A549 (cell line): ENCODE data around the gene CAB39. TPM values are rescaled to one million over a fixed set of nuclear protein-coding genes. Genes with fewer than 3 reads are reported as not detected.

Source experiments
- ATAC-seq, 2 experiments: fragments of 200-7000 bp in 1 of 2; fragments of >200 bp in 1 of 2; cut with Nextera tagmentation in 1 of 2; cut with Tn5 transposase in 1 of 2; 3 replicates each; pipeline versions ENCODE4 v1.8.0 to v1.9.1; 2018 to 2020; ENCODE audit warnings: mild to moderate bottlenecking in 1 of 2, moderate library complexity in 1 of 2
- CTCF ChIA-PET: fragments of 300-600 bp; sonication (Branson Sonifier 250); formaldehyde crosslinking; extraction: SDS; loops from one replicate; lab custom pipeline; 2021; ENCODE audit warnings: antibody characterized with exemption, inconsistent platforms; lab: Yijun Ruan, JAX
- POLR2A ChIA-PET: fragments of 350-600 bp; formaldehyde crosslinking; extraction: SDS; loops from one replicate; lab custom pipeline; 2021; ENCODE audit warnings: antibody characterized with exemption, inconsistent platforms; lab: Yijun Ruan, JAX
- DNase-seq, 2 experiments: peaks; one replicate each; pipeline versions ENCODE4 v3.0.0 to v3.0.0-alpha.2; 2011 to 2016; ENCODE audit warnings: low read depth in 1 of 2, low spot score in 1 of 2
- FAIRE-seq: peaks from 2 replicates; lab custom pipeline; 2011; peaks lifted over from hg19 to GRCh38; lab: Jason Lieb, UNC
- H3K27ac ChIP-seq, 2 experiments: fragments of >200 bp; sonication (Bioruptor Twin); formaldehyde crosslinking; 3 replicates each; pipeline ENCODE4 v1.5.1; 2016 to 2017
- H3K4me1 ChIP-seq: fragments of >200 bp; sonication (Bioruptor Twin); formaldehyde crosslinking; 3 replicates; pipeline ENCODE4 v1.6.1; 2016
- H3K4me2 ChIP-seq: fragments of >200 bp; sonication (Bioruptor Twin); formaldehyde crosslinking; 3 replicates; pipeline ENCODE4 v1.6.1; 2016
- H3K4me3 ChIP-seq: fragments of >200 bp; sonication (Bioruptor Twin); formaldehyde crosslinking; 3 replicates; pipeline ENCODE4 v1.5.1; 2016
- H3K9me3 ChIP-seq: fragments of >200 bp; sonication (Bioruptor Twin); formaldehyde crosslinking; 3 replicates; pipeline ENCODE4 v1.6.1; 2016
- BCL3 ChIP-seq: fragments of >200 bp; sonication (Bioruptor Twin); formaldehyde crosslinking; IDR thresholded peaks from 3 replicates; pipeline ENCODE4 v1.6.1; 2016
- CBX8 ChIP-seq: fragments of 200-600 bp; sonication (generic); IDR thresholded peaks from 2 replicates; pipeline ENCODE4 v1.6.1; 2016
- ESRRA ChIP-seq: fragments of 150-350 bp; IDR thresholded peaks from 2 replicates; pipeline ENCODE4 v1.6.1; 2014; ENCODE audit warnings: mild to moderate bottlenecking, low read length, borderline replicate concordance
- FOSL2 ChIP-seq, 2 experiments: fragments of 450-650 bp in 1 of 2; fragments of >200 bp in 1 of 2; sonication (Bioruptor Twin) in 1 of 2; formaldehyde crosslinking; IDR thresholded peaks; 2 replicates each; pipeline versions ENCODE4 v1.5.0 to v1.6.1; 2016 to 2020; ENCODE audit warnings: mild to moderate bottlenecking in 1 of 2, moderate library complexity in 1 of 2
- GATA3 ChIP-seq: IDR thresholded peaks from 2 replicates; pipeline ENCODE4 v1.6.1; 2012; ENCODE audit warnings: borderline replicate concordance
- HES2 ChIP-seq: fragments of >200 bp; sonication (Bioruptor Twin); formaldehyde crosslinking; IDR thresholded peaks from 2 replicates; pipeline ENCODE4 v1.6.1; 2016
- HMGXB4 ChIP-seq: fragments of 250-450 bp; sonication (Bioruptor Pico); IDR thresholded peaks from 2 replicates; pipeline ENCODE4 v1.5.0; 2021; ENCODE audit warnings: mild to moderate bottlenecking, moderate library complexity, borderline replicate concordance
- HOXB13 ChIP-seq: fragments of 250-450 bp; sonication (Bioruptor Pico); IDR thresholded peaks from 2 replicates; pipeline ENCODE4 v1.5.0; 2020; ENCODE audit warnings: low read depth, mild to moderate bottlenecking, moderate library complexity
- JUN ChIP-seq, 2 experiments: fragments of >200 bp; sonication (Bioruptor Twin); formaldehyde crosslinking; IDR thresholded peaks; 2 replicates in 1 of 2; 3 replicates in 1 of 2; pipeline ENCODE4 v1.6.1; 2016 to 2017
- NPAS2 ChIP-seq: fragments of 250-450 bp; sonication (Bioruptor Pico); IDR thresholded peaks from 2 replicates; pipeline ENCODE4 v1.8.0; 2022; ENCODE audit warnings: mild to moderate bottlenecking, moderate library complexity, borderline replicate concordance
- PHF8 ChIP-seq: fragments of 200-600 bp; sonication (generic); IDR thresholded peaks from 2 replicates; pipeline ENCODE4 v1.6.1; 2016; ENCODE audit warnings: low read depth, mild to moderate bottlenecking, antibody characterized with exemption, moderate library complexity, borderline replicate concordance
- POLR2A ChIP-seq: IDR thresholded peaks from 2 replicates; pipeline ENCODE4 v1.6.1; 2012; ENCODE audit warnings: mild to moderate bottlenecking, low read length
- RAD21 ChIP-seq, 2 experiments: fragments of >200 bp in 1 of 2; sonication (Bioruptor Twin) in 1 of 2; formaldehyde crosslinking in 1 of 2; IDR thresholded peaks in 1 of 2; conservative IDR thresholded peaks in 1 of 2; 2 replicates in 1 of 2; 3 replicates in 1 of 2; pipeline ENCODE4 v1.6.1; 2012 to 2018; ENCODE audit warnings: inconsistent platforms in 1 of 2
- RCOR1 ChIP-seq: fragments of 150-350 bp; IDR thresholded peaks from 2 replicates; pipeline ENCODE4 v1.6.1; 2014; ENCODE audit warnings: antibody characterized with exemption, low read length, low read depth
- RNF2 ChIP-seq: fragments of 200-600 bp; sonication (generic); IDR thresholded peaks from 2 replicates; pipeline ENCODE4 v1.6.1; 2016; ENCODE audit warnings: low read depth, mild to moderate bottlenecking, antibody characterized with exemption, moderate library complexity, borderline replicate concordance
- SREBF2 ChIP-seq: fragments of 450-650 bp; IDR thresholded peaks from 2 replicates; pipeline ENCODE4 v1.6.1; 2014; ENCODE audit warnings: mild to moderate bottlenecking, moderate library complexity
- TP53 ChIP-seq: fragments of 250-450 bp; sonication (Bioruptor Pico); IDR thresholded peaks from 2 replicates; pipeline ENCODE4 v1.5.0; 2021; ENCODE audit warnings: mild to moderate bottlenecking, moderate library complexity
- USF2 ChIP-seq: fragments of 450-650 bp; IDR thresholded peaks from 2 replicates; pipeline ENCODE4 v1.6.1; 2014; ENCODE audit warnings: antibody characterized with exemption
- ZFP36 ChIP-seq: fragments of 450-650 bp; IDR thresholded peaks from 2 replicates; pipeline ENCODE4 v1.6.1; 2014; ENCODE audit warnings: borderline replicate concordance; ENCODE audit not compliant: partially characterized antibody
- WGBS: methylation state at CpG from one replicate; pipeline ENCODE4 v1.1.6; 2017; ENCODE audit errors: missing lambda C conversion rate; 5-methylcytosine and 5-hydroxymethylcytosine counted together
- polyA plus RNA-seq, 4 experiments: library from polyadenylated mRNA; depleted of rRNA in 3 of 4; stranded (reverse); fragments of >200 nt; fragmentation: RNase III in 1 of 4; extraction: RNeasy Plus Mini Kit Qiagen cat#74134 plus additional on column Dnase treatment in 1 of 4; gene quantifications; 2 replicates in 3 of 4; 3 replicates in 1 of 4; pipeline ENCODE4 v1.2.3, GENCODE V29; 2011 to 2017
- TF ChIP-seq, protein P1 (sequence below): IDR thresholded peaks from 2 replicates; pipeline ENCODE4 v1.6.1; 2012

The CAB39 gene
- polyA plus RNA-seq, 2 of the 4 experiments (the other 2 are of a cell fraction), result 28.4 to 54.2 TPM

DNA sequence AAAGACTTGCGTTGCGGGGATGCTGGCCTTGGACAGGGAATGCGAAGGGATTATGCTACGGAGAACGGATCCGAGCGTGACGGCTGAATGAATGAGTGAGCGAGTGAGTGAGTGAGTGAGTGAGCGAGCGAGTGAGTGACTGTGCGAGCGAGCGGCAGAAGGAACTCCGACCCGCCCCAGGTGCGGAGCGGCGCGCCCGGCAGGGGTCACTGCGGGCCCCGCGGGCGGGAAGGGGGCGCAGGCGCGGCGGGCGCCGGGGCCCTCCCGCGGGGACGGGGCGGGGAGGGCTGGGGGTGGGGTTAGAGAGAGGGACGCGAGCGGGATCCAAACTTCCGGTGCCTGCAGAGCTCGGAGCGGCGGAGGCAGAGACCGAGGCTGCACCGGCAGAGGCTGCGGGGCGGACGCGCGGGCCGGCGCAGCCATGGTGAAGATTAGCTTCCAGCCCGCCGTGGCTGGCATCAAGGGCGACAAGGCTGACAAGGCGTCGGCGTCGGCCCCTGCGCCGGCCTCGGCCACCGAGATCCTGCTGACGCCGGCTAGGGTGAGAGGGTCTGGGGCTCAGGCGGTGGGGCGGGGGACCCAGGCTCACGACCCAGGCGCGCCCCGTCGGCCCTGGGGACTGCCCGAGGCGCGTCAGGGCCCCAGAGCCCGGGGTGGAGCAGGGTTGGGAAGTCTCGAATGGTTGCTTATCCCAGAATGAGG is 152.1 kb downstream of the CAB39 start, which contains the start of gene ITM2C (continued):
- TF ChIP-seq JUN (IDR thresholded peaks at IDR 0.05), result peak in 1 of 2 experiments; percentile 45; a peak in 1 of 5 replicates
- TF ChIP-seq, protein P1, sequence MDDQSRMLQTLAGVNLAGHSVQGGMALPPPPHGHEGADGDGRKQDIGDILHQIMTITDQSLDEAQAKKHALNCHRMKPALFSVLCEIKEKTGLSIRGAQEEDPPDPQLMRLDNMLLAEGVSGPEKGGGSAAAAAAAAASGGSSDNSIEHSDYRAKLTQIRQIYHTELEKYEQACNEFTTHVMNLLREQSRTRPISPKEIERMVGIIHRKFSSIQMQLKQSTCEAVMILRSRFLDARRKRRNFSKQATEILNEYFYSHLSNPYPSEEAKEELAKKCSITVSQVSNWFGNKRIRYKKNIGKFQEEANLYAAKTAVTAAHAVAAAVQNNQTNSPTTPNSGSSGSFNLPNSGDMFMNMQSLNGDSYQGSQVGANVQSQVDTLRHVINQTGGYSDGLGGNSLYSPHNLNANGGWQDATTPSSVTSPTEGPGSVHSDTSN, result no peak
- peak in 1 of 2 experiments; percentile 41; a peak in 2 of 5 replicates for TF ChIP-seq RAD21 (conservative IDR thresholded peaks at IDR 0.05 in 1 of 2, IDR thresholded peaks at IDR 0.05 in 1 of 2)
- TF ChIP-seq HES2, result no peak
- no peak for TF ChIP-seq NPAS2 (CRISPR knock-in tag)
- peak; percentile 47; the same call in 1 of the 2 replicates for TF ChIP-seq PHF8
- TF ChIP-seq CBX8, result no peak
- no peak for TF ChIP-seq RNF2
- no peak for TF ChIP-seq FOSL2 (IDR thresholded peaks at IDR 0.05)
- no peak for TF ChIP-seq FOSL2 (CRISPR knock-in tag; IDR thresholded peaks at IDR 0.05)
- TF ChIP-seq HMGXB4 (CRISPR knock-in tag), result no peak
- TF ChIP-seq USF2, result no peak
- TF ChIP-seq SREBF2, result no peak
- no peak for TF ChIP-seq RCOR1
- TF ChIP-seq HOXB13 (CRISPR knock-in tag), result no peak
- no peak for TF ChIP-seq GATA3

GRCh38 chr2:230865307-230865765 is 152.7 kb downstream of the CAB39 start:
- CTCF ChIA-PET, result interaction anchor here (0.9 to 1.4 kb wide), 7 partner anchors 10 to 120 kb away, joined by 3 to 5 read pairs (median 3); no protein-coding TSS in a partner anchor
- POLR2A ChIA-PET, result interaction anchor here (1.0 kb wide), 1 partner anchor 122 kb away, joined by 4 read pairs; no protein-coding TSS in a partner anchor
- ATAC-seq (no peak), DNase-seq (no peak), FAIRE-seq (no peak)
- no peak for TF ChIP-seq TP53 (CRISPR knock-in tag)
- TF ChIP-seq POLR2A, result no peak
- no peak for TF ChIP-seq ZFP36
- TF ChIP-seq, protein P1, result no peak
- TF ChIP-seq PHF8, result no peak
- no peak for TF ChIP-seq RAD21 (conservative IDR thresholded peaks at IDR 0.05 in 1 of 2, IDR thresholded peaks at IDR 0.05 in 1 of 2)
- no peak for TF ChIP-seq BCL3
- TF ChIP-seq ESRRA, result no peak
- Histone ChIP-seq H3K27ac (peak overlapping the region; percentile 79 to 91), H3K4me3 (peak overlapping the region; percentile 80), H3K9me3 (no peaks in the 10 kb centered on the region), H3K4me2 (peak overlapping the region; percentile 91), H3K4me1 (peaks cover 21% of the 10 kb centered on the region)
- 27% methylated on average over 17 of the region's 24 CpGs for WGBS
